Suprapubic skin (tissue), 3 donors: ENCODE results near the gene MRPL1.

Experiments
- CTCF ChIP-seq, 2 donors: fragments of 200-600 bp in 1 of 2; fragments of 450-650 bp in 1 of 2; sonication (generic) in 1 of 2; IDR thresholded peaks; one replicate each; pipeline ENCODE4 v1.5.1; 2016 to 2019; ENCODE audit warnings: antibody characterized with exemption in 2 of 2, mild to moderate bottlenecking in 1 of 2, moderate library complexity in 1 of 2
- POLR2A ChIP-seq, 2 donors: fragments of 450-650 bp; IDR thresholded peaks; one replicate each; pipeline ENCODE4 v1.6.1; 2017; ENCODE audit warnings: antibody characterized with exemption in 2 of 2, mild to moderate bottlenecking in 2 of 2, moderate library complexity in 2 of 2

- no peak for TF ChIP-seq CTCF (IDR thresholded peaks at IDR 0.05)
- TF ChIP-seq POLR2A (IDR thresholded peaks at IDR 0.05), result no peak
Observed at GRCh38 chr4:77938560-77938959, 75.9 kb downstream of the MRPL1 start.
